HG03342 (cell line): Measurements from ENCODE around the gene RNF126.
"Not testable (repeated sequence)": the region's sequence is repeated elsewhere in the genome, so short reads cannot be mapped to it uniquely, and the experiment has no call there.

ENCODE experiments used
- ATAC-seq: cut with Tn5 transposase; IDR thresholded peaks from one replicate; pipeline ENCODE4 v1.9.1; 2021; ENCODE audit warnings: mild to moderate bottlenecking, moderate library complexity; ENCODE audit not compliant: unreplicated experiment

Gene RNF126

DNA sequence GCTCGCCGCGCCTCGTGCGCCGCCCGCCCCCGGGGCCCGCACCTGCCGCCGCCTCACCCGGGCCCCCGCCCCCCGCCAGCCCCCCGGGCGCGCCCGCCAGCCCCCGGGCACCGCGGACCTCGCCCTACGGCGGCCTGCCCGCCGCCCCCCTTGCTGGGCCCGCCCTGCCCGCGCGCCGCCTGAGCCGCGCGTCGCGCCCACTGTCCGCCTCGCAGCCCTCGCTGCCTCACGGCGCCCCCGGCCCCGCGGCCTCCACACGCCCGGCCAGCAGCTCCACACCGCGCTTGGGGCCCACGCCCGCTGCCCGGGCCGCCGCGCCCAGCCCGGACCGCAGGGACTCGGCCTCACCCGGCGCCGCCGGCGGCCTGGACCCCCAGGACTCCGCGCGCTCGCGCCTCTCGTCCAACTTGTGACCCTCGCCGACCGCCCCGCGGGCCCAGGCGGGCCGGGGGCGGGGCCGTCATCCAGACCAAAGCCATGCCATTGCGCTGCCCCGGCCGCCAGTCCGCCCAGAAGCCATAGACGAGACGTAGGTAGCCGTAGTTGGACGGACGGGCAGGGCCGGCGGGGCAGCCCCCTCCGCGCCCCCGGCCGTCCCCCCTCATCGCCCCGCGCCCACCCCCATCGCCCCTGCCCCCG is 46.8 kb downstream of the RNF126 start:
- ATAC-seq = no peak

DNA sequence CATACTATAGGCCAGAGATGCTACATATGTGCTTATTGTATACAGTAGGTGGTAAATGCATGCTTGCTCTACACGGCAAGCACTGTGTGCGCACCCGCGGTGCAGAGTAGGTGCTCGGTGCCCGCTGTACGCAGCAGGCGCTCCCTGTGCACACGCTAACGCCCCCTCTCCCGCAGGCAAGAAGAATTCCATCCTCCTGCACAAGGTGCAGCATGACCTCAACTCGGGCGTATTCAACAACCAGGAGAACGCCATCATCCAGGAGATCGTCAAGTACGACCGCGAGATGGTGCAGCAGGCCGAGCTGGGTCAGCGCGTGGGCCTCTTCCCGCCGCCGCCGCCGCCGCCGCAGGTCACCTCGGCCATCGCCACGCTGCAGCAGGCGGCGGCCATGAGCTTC is 47.4 kb downstream of the RNF126 start:
- ATAC-seq = no peak

DNA sequence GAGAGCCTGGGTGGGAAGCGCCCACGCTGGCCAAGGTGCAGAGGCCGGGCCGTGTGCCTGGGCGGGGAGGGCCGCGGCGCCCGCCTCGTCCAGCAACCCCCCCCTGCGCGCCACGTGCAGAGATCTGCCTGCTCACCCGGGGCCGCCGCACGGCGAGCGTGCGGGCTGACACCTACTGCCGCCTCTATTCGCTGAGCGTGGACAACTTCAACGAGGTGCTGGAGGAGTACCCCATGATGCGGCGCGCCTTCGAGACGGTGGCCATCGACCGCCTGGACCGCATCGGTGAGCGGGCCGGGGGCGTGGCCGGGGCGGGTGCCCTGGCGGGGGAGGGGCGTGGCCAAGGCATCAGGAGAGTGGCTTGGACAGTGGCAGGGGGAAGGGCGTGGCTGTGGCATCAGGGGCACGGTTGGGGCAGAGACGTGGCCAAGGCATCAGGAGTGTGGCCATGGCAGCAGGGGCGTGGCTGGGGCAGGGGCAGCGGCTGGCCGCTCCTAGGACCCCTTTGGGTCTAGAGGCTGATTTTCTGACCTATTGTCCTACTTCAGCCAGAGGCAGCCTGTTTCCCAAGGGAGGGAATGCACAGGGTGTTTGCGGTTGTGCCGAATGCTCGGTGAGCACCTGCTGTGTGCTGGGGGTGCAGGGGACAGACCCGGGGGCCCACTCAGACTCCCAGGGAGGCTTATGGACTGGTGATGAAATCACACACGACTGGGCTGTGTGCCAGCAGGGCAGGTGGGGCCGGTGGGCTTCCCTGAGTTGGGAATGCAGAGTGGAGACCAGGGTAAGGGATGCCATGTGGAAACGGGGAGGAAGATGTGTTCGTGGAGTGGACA is 49.1 kb downstream of the RNF126 start:
- ATAC-seq = no peak

DNA sequence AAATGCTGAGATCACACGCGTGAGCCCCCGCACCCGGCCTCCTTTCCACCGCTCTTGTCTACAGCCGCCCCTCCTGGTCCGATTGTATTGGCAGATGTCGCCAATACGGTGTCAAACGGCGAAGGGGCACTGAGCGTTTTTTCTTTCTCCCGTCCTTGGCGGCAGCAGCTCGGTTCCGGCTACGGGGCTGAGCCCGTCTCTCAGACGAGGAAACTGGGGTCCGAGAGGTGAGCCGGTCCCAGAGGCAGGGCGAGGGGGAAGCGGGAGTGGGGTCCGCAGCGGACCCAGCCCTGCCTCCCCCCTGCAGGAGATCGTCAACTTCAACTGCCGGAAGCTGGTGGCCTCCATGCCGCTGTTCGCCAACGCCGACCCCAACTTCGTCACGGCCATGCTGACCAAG is 50.1 kb downstream of the RNF126 start:
- no peak for ATAC-seq

DNA sequence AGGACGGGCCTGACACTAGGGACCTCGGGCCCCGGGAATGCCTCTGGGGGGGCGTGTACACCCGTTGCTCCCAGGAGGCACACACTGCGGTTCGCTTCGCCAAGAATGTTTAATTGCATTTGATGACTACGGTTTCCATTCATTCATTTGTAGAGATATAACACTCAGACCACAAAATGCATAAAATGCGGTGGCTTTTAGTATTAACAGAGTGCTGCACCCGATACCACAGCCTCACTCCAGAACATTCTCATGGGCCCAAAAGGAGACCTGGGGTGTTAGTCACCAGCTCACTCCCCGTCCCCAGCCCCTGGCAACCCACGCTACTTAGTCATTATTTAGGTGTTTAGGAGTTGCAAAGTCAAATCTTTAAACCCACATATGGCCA is 51.5 kb downstream of the RNF126 start:
- no peak for ATAC-seq

DNA sequence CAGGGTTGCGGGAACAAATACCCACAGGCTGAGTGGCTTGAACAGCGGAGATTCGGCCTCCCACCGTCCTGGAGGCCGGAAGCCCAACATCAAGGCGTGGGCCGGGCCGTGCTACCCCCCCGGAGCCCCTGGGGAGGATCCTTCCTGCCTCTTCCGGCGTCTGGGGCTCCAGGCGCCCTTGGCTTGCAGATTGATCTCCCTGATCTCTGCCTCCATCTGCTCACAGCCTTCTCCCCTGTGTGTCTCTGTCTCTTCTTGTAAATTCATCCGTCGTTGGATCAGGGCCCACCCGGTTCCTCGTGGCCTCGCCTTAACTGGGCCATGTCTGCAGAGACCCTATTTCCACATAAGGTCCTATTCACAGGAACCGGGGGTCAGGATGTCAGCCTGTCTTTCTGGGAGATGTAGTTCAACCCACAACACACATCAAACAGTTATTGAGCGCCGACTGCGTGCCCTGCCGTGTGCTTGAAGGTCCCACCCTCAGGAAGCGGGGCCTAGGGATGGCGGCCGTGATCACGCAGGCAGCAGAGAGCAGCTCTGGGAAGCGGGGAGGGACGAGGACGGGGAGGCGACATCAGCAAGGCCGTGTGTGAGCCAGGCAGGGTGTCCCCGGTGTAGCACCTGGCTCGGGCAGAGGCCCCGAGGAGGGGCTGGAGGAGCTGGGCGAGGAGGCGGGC is 52.1 kb downstream of the RNF126 start:
- no peak for ATAC-seq

DNA sequence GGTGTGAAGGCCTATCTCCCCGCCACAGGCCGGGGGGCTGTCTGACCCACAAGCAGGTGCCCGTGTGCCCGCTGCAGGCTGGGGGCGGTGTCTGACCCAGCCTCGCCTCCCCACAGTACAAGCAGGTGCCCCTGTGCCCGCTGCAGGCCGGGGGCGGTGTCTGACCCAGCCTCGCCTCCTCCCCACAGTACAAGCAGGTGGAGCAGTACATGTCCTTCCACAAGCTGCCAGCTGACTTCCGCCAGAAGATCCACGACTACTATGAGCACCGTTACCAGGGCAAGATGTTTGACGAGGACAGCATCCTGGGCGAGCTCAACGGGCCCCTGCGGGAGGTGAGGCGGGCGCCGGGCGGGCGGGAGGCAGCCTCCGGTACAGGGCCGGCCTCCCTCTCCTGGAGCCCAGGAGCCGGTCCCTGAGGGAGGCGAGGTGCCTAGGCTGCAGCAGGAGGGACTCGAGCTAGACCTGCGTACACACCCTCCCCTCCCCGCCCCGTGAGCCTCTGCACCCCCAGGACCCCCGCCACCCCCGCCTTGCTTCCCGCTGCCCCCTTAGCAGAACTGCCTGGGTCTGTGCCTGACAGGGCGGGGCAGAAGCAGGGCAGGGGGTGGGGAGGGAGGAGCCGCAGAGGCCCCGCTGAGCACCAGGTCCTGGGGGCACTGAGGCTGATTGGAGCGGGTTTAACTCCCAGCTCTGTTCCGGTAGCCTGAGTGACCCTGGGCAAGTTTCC is 52.8 kb downstream of the RNF126 start:
- no peak for ATAC-seq

DNA sequence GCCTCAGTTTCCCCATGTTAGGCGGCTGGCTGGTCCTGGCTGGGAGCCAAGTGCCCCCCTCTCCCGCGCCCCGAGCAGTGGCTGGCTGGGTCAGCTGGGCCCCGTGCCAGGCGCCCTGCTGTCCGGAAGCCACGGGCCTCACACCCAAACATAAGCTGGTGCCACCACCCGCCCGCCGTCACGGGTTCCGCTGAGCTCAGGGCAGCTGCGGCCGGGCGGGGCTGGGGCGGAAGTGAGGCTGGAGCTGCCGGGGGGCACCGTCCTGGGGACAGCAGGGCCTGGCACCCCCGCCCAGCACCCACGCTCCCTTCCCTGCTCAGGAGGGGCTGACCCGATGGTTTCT is 54.0 kb downstream of the RNF126 start:
- ATAC-seq = no peak

DNA sequence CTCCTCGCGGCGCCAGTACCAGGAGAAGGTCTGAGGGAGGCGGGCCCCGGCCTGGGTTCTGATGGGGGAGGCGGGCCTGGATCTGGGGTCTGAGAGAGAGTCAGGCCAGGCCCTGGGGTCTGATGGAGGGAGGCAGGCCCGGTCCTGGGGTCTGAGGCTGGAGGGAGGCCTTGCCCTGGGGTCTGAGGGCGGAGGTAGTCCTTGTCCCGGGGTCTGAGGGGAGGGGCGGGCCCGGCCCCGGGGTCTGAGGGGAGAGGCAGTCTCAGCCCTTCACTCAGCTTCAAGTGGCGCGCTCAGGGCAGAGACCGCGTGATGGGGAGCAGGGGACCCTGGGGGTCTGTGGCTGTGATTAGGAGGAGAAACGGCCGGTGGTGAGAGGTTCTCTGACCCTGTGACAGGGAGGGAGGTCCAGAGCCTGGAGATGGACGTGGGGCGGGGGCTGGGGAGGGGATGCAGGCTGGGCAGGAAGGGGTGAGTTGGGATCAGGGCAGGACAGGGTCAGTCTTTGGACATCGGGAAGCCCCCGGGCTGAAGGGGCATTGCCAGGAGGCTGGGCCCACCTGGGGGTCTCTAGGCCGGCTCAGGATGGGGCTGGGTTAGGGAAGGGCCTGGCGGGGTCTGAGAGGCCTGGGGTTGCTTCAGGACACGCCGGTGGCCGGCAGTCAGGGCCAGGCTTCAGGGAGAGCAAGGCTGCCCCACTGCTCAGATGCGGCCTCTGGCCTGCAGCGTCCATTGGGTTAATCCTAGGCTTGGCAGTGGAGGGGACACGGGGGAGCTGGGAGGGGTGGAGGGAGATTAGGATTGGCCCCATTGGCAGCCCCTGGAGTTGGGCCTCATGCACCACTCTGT is 54.6 kb downstream of the RNF126 start:
- ATAC-seq = no peak

DNA sequence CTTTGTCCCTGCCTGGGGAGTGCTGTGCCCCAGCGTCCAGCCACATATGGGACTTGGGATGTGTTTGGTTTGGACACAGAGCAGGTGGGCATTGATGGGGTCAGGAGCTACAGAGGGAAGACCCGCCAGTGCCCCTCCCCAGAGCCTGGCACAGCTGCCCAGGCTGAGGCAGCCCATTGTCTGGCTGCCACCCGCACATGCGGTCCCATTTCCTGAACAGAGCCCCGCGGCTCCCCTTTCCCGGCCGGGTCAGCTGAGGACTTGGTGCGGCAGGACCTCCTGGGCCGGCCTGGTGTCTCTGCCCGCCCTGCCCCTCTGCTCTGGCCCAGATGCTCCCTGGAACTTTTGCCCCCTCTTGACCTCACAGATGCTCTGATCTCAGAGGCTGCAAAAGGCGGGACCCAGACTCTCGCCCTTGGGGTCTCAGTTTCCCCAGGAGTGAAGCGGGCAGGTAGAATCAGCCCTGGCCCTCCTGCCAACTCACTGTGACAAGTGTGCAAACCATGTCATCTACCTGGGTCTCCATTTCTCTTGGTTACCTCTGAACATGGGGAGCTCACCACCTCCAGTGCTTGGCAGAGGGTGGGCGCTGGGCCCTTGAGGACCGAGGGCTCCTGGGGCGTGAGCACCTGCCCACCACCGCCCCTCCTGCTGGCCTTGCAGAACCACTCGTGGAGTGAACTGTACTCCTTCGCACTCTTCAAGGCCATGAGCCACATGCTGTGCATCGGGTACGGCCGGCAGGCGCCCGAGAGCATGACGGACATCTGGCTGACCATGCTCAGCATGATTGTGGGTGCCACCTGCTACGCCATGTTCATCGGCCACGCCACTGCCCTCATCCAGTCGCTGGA is 55.5 kb downstream of the RNF126 start:
- ATAC-seq = no peak

DNA sequence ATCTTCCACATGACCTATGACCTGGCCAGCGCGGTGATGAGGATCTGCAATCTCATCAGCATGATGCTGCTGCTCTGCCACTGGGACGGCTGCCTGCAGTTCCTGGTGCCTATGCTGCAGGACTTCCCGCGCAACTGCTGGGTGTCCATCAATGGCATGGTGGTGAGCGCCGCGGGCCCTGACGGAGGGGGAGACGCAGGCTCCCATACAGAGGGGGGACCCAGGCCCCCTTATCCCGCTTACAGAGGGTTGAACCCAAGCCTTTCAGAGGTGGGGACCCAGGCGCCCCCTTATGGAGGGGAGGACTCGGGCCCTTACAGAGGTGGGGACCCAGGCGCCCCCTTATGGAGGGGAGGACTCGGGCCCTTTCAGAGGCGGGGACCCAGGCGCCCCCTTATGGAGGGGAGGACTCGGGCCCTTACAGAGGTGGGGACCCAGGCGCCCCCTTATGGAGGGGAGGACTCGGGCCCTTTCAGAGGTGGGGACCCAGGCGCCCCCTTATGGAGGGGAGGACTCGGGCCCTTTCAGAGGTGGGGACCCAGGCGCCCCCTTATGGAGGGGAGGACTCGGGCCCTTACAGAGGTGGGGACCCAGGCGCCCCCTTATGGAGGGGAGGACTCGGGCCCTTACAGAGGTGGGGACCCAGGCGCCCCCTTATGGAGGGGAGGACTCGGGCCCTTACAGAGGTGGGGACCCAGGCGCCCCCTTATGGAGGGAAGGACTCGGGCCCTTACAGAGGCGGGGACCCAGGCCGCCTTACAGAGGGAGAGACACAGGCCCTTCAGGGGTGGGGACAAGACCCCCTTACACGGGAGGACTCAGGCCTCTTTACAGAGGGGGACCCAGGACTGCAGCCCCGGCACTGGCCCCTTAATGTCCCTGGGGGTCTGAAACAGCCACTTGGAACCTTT is 57.7 kb downstream of the RNF126 start:
- ATAC-seq = not testable (repeated sequence)

DNA sequence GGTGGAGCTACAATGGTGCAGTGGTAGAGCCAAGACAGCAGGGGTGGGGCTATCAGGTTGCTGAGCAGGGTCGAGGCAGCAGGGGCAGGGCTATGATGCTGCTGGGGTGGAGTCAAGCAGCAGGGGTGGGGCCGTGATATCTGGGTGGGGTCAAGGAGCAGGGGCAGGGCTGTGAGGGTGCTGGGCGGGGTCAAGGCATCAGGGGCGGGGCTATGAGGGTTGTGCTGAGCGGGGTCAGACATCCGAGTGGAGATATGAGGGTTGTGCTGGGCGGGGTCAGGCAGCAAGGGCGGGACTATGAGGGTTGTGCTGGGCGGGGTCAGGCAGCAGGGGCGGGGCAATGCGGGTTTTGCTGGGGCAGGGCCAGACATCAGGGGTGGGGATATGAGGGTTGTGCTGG is 58.7 kb downstream of the RNF126 start:
- no peak for ATAC-seq

DNA sequence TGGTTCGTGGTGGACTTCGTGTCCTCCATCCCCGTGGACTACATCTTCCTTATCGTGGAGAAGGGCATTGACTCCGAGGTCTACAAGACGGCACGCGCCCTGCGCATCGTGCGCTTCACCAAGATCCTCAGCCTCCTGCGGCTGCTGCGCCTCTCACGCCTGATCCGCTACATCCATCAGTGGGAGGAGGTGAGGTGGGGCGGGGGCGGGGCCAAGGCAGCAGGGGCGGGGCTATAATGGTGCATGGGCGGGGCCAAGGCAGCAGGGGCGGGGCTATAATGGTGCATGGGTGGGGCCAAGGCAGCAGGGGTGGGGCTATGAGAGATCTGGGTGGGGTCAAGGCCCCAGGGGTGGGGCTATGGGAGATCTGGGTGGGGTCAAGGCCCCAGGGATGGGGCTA is 59.2 kb downstream of the RNF126 start:
- ATAC-seq = not testable (repeated sequence)

DNA sequence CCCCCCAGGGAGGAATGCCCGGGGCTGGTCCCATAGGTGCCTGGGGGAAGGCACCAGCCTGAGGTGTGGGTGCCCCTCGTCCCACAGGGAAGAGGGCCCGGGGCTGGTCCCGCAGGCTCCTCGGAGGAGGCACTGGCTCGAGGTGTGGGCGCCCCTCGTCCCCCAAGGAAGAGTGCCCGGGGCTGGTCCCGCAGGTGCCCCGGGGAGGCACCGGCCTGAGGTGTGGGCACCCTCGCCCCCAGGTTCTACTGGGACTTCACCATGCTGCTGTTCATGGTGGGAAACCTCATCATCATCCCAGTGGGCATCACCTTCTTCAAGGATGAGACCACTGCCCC is 59.7 kb downstream of the RNF126 start:
- not testable (repeated sequence) for ATAC-seq

DNA sequence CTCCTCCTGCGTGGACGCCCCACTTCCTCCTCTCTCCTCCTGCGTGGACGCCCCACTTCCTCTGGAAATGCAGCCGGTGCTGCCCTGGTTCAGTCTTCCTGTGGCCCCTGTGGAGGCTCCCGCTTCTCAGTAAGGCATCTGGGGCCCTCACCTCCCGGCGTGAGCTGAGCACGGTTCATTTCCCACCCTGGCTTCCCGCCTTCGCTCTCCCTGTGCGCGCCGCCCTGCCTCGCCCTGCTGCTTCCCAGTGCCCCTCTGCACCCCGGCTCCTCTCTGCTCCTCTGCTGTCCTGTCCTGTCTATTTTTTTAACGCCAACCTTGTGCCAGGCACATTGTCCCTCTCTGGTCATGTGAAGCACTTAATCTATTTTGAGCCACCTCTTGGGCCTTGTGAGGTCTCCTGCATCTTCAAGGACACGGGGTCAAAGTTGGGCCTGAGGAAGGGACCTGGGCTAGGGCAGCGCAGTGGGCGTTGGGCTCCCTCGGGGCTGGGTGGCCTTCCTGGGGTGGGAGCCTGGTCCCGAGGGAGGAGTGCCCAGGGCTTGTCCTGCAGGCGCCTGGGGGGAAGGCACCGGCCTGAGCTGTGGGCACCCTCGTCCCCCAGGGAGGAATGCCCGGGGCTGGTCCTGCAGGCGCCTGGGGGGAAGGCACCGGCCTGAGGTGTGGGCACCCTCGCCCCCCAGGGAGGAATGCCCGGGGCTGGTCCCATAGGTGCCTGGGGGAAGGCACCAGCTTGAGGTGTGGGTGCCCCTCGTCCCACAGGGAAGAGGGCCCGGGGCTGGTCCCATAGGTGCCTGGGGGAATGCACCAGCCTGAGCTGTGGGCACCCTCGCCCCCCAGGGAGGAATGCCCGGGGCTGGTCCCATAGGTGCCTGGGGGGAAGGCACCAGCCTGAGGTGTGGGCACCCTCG is 60.4 kb downstream of the RNF126 start:
- ATAC-seq = no peak

DNA sequence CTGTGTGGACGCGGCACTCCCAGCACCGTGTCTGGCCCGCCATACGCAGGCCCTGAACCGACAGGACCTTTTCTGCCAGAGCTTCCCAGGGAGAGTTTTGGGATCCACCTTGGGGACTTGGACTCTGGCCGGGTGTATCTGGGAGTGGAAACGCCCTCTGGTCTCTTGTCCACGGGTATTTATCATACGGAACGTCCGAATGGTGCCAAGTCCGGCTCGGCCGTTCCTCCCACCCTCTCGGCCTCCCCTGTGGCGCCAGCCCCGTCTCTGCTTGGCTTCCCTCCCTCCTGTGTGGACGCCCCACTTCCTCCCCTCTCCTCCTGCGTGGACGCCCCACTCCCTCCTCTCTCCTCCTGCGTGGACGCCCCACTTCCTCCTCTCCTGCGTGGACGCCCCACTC is 61.2 kb downstream of the RNF126 start:
- no peak for ATAC-seq

DNA sequence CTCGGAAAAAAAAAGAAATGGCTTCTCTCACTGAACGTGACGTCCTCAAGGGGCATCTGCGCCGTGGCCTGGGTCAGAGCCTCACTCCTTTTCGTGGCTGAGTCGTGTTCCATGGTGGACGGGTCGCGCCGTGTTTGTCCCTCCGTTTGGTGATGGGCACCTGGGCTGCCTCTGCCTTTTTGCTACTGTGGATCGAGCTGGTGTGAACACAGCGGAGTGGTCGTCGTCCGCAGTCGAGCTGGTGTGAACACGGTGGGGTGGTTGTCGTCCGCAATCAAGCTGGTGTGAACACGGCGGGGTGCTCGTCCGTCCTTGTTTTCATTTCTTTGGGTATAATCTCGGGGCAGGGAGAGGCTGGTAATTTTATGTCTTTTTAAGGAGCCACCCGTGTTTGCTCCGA is 61.7 kb downstream of the RNF126 start:
- no peak for ATAC-seq
